ENCODE data around the gene FETUB. TPM values are rescaled to one million over a fixed set of nuclear protein-coding genes. Genes with fewer than 3 reads are reported as not detected.

The FETUB gene
- total and polyA plus RNA-seq, 2 of the 4 experiments (the other 2 are of a cell fraction) = not detected

- ChIA-PET CTCF (interaction anchor here (0.6 kb wide), 1 partner anchor 29 kb away, joined by 4 read pairs; no protein-coding TSS in a partner anchor), POLR2A (ENCODE audit: unreplicated experiment) (no interaction called here)
- TF ChIP-seq RAD21 (IDR thresholded peaks at IDR 0.05; ENCODE audit: low read length) = no peak
- TF ChIP-seq NFE2L2 (IDR thresholded peaks at IDR 0.05; ENCODE audit: low read depth, low read length) = peak; percentile 61
- 0 out of 2 replicates have a peak, but pooled peaks have one; percentile 28 for TF ChIP-seq CEBPB (IDR thresholded peaks at IDR 0.05; ENCODE audit: low read depth, low read length)
- TF ChIP-seq SMC3 (IDR thresholded peaks at IDR 0.05; ENCODE audit: low read depth, low read length) = no peak
- Histone ChIP-seq H3K27ac (ENCODE audit: insufficient read depth, low read length) (no peak overlapping the region), H2BK120ac (ENCODE audit: low read depth, low read length) (no peak overlapping the region), H3K4me3 (ENCODE audit: insufficient read depth, low read depth, low read length) (no peak overlapping the region), H3K9ac (ENCODE audit: low read depth, low read length) (no peak overlapping the region), H4K8ac (ENCODE audit: low read depth in 2 of 2, low read length in 2 of 2) (no peak overlapping the region), H3K4ac (ENCODE audit: low read depth, low read length) (no peak overlapping the region), H3K18ac (ENCODE audit: low read depth, low read length) (no peak overlapping the region), H3K9me3 (ENCODE audit: control insufficient read depth, insufficient read depth, low read length) (no peaks in the 10 kb centered on the region), H3K4me1 (ENCODE audit: control insufficient read depth, insufficient read depth, low read length) (no peaks in the 10 kb centered on the region), H2AK5ac (ENCODE audit: low read depth, low read length) (no peak overlapping the region), H3K9me1 (ENCODE audit: insufficient read depth, low read length) (no peaks in the 10 kb centered on the region), H4K91ac (ENCODE audit: insufficient read depth, low read depth, low read length) (no peak overlapping the region), H4K20me1 (ENCODE audit: insufficient read depth, low read length) (no peaks in the 10 kb centered on the region), H2AFZ (replicated peaks; ENCODE audit: low read length, poor library complexity) (no peak overlapping the region), H3K4me2 (ENCODE audit: low read depth, low read length) (no peak overlapping the region), H2BK15ac (ENCODE audit: low read depth, low read length) (no peak overlapping the region), H2BK20ac (ENCODE audit: low read depth, low read length) (no peak overlapping the region), H3K14ac (replicated peaks; ENCODE audit: low read depth, low read length) (no peak overlapping the region), H2BK5ac (ENCODE audit: low read depth, low read length, poor library complexity, severe bottlenecking) (no peak overlapping the region), H3K36me3 (ENCODE audit: control insufficient read depth, insufficient read depth, low read length) (no peaks in the 10 kb centered on the region), H3K56ac (ENCODE audit: extremely low read depth, insufficient read depth, low read length) (no peak overlapping the region), H3K27me3 (ENCODE audit: control insufficient read depth, insufficient read depth, low read length) (peaks cover 16% of the 10 kb centered on the region), H2AK9ac (replicated peaks; ENCODE audit: low read depth, low read length, poor library complexity) (no peak overlapping the region), H4K5ac (ENCODE audit: low read depth, low read length) (no peak overlapping the region), H3K23ac (ENCODE audit: low read depth, low read length) (no peak overlapping the region), H3K79me1 (ENCODE audit: low read depth in 1 of 2, low read length in 2 of 2) (no peaks in the 10 kb centered on the region)
- intact Hi-C loops (cut with micrococcal nuclease) = no loop called here
- dilution Hi-C loops (cut with HindIII; ENCODE audit: low sequenced_read_pairs, unreplicated experiment) = no loop called here
- WGBS, 2 experiments (ENCODE audit: extremely low coverage in 2 of 2, insufficient read length in 1 of 2) = no CpG with 5 or more reads among the region's 2 CpGs
- in situ Hi-C loops (cut with MboI; ENCODE audit: low sequenced_read_pairs) = no loop called here
- no peak for ATAC-seq (ENCODE audit: low read depth)
- no peak for DNase-seq
- no TSS peak for BruUV-seq (replicated peaks)
Observed at GRCh38 chr3:186669378-186670084, 29.3 kb downstream of the FETUB start.

Measured in IMR-90 (cell line).